Epithelial cell of esophagus (primary cell): ENCODE results near the gene ACCS.

Experiments
- DNase-seq: peaks from one replicate; pipeline ENCODE4 v3.0.0; 2010; ENCODE audit warnings: low read depth
- H3K4me3 ChIP-seq: 2 replicates; pipeline ENCODE4 v1.5.1; 2011; ENCODE audit warnings: mild to moderate bottlenecking, low read length, control low read depth
- CTCF ChIP-seq: IDR thresholded peaks from 2 replicates; pipeline ENCODE4 v1.5.1; 2011; ENCODE audit warnings: low read depth, mild to moderate bottlenecking, low read length, control low read depth, inconsistent platforms; ENCODE audit not compliant: insufficient read depth; ENCODE audit errors: missing control alignments

ACCS gene

GRCh38 chr11:44072757-44073658 lies 6.9 kb downstream of the ACCS start:
- no peak overlapping the region for H3K4me3 ChIP-seq
- no peak for TF ChIP-seq CTCF
- DNase-seq: no peak

DNA sequence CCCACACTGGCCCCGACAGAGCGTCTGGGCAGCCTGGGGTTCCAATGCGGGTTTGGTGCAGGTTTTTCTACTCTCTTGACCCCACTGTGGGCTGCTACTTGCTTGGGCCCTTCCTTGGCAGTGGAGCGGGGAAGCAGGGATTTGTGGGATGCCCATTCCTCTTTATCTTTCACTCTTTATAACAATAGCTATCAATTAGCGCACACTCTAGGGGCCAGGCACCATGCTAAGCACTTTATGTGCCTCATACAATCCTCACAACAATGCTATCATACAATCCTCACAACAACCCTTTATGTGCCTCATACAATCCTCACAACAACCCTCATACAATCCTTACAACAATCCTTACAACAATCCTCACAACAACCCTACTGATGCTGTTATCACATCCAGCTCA lies 12.7 kb downstream of the ACCS start:
- DNase-seq: no peak
- H3K4me3 ChIP-seq: no peak overlapping the region
- no peak for TF ChIP-seq CTCF

DNA sequence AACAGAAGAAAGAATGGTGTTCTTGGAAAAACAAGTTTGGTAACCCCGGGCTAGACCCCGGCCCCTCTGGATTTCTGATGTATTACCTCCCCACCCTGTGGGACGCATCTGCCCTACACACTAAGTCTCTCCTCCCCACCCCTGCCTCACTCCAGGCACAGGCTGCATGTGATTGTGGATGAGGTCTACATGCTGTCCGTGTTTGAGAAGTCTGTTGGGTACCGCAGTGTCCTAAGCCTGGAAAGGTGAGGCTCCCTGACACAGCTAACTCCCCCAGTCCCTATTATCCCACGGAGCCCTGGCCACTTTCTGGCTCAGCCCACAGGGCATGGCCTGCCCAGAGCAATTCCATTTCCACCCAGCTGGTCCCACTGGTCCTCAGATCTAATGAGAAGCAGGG lies 13.3 kb downstream of the ACCS start:
- no peak for TF ChIP-seq CTCF
- H3K4me3 ChIP-seq: no peak overlapping the region

DNA sequence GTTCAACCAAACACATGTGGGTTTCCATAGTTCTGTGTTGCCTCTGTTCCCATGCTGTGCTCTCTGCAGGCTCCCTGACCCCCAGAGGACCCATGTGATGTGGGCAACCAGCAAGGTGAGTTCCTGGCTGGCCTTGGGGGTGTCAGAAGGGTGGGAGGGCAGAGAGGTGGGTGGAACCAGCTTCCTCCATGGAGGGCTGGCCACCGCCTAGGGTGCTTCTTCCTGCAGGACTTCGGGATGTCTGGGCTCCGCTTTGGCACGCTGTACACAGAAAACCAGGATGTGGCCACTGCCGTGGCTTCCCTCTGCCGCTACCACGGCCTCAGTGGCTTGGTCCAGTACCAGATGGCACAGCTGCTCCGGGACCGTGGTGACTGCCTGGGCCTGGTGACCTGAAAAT lies 14.9 kb downstream of the ACCS start:
- DNase-seq: no peak
- TF ChIP-seq CTCF: no peak
- no peak overlapping the region for H3K4me3 ChIP-seq

More for the DNA sequence above, 13.3 kb downstream of the ACCS start:
- DNase-seq: no peak

- no peak for DNase-seq
- no peak for TF ChIP-seq CTCF
- H3K4me3 ChIP-seq: no peak overlapping the region
Observed at GRCh38 chr11:44082645-44083044, 16.6 kb downstream of the ACCS start.

DNA sequence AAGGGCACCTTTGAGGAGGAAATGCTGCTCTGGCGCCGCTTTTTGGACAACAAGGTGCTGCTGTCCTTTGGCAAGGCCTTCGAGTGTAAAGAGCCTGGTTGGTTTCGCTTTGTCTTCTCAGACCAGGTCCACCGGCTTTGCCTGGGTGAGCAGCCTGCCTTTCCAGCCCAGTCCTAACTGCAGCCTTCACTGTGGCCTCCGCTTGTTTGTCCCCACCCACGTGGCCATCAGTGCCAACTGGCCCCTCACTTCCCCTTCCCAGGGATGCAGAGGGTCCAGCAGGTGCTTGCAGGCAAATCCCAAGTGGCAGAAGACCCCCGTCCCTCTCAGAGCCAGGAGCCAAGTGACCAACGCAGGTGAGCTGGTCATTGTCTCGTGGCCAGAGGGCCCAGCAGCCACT lies 17.4 kb downstream of the ACCS start:
- no peak overlapping the region for H3K4me3 ChIP-seq
- TF ChIP-seq CTCF: no peak
- no peak for DNase-seq

DNA sequence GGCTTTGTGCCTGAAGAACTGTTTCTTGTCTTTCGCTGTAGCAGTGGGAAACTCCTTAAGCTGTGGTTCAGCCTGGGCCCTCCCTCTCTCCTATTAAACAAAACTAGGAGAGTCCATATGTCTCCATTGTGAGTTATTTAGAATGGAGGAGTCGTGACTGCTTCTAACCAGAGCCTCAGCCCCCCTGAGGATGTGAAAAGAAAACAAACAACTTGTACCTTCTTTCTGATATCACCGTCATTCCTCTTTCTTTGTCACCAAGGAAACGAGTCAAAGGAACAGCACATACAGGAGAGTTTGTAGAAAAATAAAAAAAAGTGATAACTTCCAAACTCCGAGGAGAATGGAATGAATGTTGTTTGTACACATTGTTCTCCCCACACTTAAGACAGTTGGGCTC lies 17.8 kb downstream of the ACCS start:
- TF ChIP-seq CTCF: no peak
- no peak for DNase-seq
- no peak overlapping the region for H3K4me3 ChIP-seq
